ENCODE data around the gene TP53AIP1. TPM values are rescaled to one million over a fixed set of nuclear protein-coding genes. Genes with fewer than 3 reads are reported as not detected.

The TP53AIP1 gene
- total RNA-seq, 1 donor from 2014 or later = not detected

GRCh38 chr11:128892866-128893565 is 49.7 kb downstream of the TP53AIP1 start:
- DNase-seq (ENCODE audit: extremely low read depth, low read depth, low spot score) = no peak

GRCh38 chr11:128891913-128892398 is 50.7 kb downstream of the TP53AIP1 start:
- no peak for DNase-seq (ENCODE audit: extremely low read depth, low read depth, low spot score)

- no peak for DNase-seq (ENCODE audit: extremely low read depth, low read depth, low spot score)
Measured at GRCh38 chr11:128890543-128891368, 51.9 kb downstream of the TP53AIP1 start, which contains the start of gene KCNJ5. TSS of gene KCNJ5 (plus strand) at chr11:128891356. CDS start at chr11:128911274, 19,918 bp downstream.

GRCh38 chr11:128890216-128890542 is 52.5 kb downstream of the TP53AIP1 start:
- DNase-seq (ENCODE audit: extremely low read depth, low read depth, low spot score) = no peak

- no peak for DNase-seq (ENCODE audit: extremely low read depth, low read depth, low spot score)
Measured at GRCh38 chr11:128889657-128890213, 52.9 kb downstream of the TP53AIP1 start.

GRCh38 chr11:128888034-128888985 is 54.4 kb downstream of the TP53AIP1 start:
- DNase-seq (ENCODE audit: extremely low read depth, low read depth, low spot score) = no peak

- DNase-seq (ENCODE audit: extremely low read depth, low read depth, low spot score) = no peak
Measured at GRCh38 chr11:128886406-128887124, 56.1 kb downstream of the TP53AIP1 start.

Other genes with a start within 250 kb of the TP53AIP1 start
- gene FLI1, start 248.8 kb downstream of the TP53AIP1 start, total RNA-seq = 78.0 and 89.2 TPM in 2 replicates
- gene KCNJ1, start 75.6 kb downstream of the TP53AIP1 start, total RNA-seq = 0.05 TPM in 1 of 2 replicates, not detected in the other
- 0.15 and 0.41 TPM in 2 replicates for gene KCNJ5, start 51.5 kb downstream of the TP53AIP1 start, total RNA-seq
- gene ARHGAP32, start 249.5 kb upstream of the TP53AIP1 start, total RNA-seq = 8.0 and 11.7 TPM in 2 replicates